Vagina (tissue), 2 donors: Measurements from ENCODE around the gene C1orf216.

ENCODE experiments used
- CTCF ChIP-seq, 3 experiments: fragments of 450-650 bp in 2 of 3; fragments of 200-600 bp in 1 of 3; sonication (generic) in 1 of 3; IDR thresholded peaks; one replicate each; pipeline ENCODE4 v1.5.1; 2017 to 2019; ENCODE audit warnings: antibody characterized with exemption in 3 of 3, mild to moderate bottlenecking in 2 of 3, moderate library complexity in 2 of 3
- POLR2A ChIP-seq, 2 donors: fragments of 450-650 bp; IDR thresholded peaks; one replicate each; pipeline ENCODE4 v1.6.1; 2017; ENCODE audit warnings: antibody characterized with exemption in 2 of 2, mild to moderate bottlenecking in 2 of 2, moderate library complexity in 2 of 2
- POLR2AphosphoS5 ChIP-seq, 2 donors: sonication (generic); formaldehyde crosslinking; IDR thresholded peaks; one replicate each; pipeline ENCODE4 v1.9.0; 2017; ENCODE audit warnings: antibody characterized with exemption in 2 of 2, mild to moderate bottlenecking in 2 of 2, low read depth in 1 of 2; ENCODE audit not compliant: insufficient read depth in 1 of 2

- no peak for TF ChIP-seq CTCF (IDR thresholded peaks at IDR 0.05)
- TF ChIP-seq POLR2A (IDR thresholded peaks at IDR 0.05), result no peak
- TF ChIP-seq POLR2AphosphoS5 (IDR thresholded peaks at IDR 0.05; ENCODE audit: insufficient read depth in 1 of 2, low read depth in 1 of 2), result no peak
Measured at GRCh38 chr1:35692317-35692716, 26.4 kb downstream of the C1orf216 start.
